Neural cell (in vitro differentiated cells): ENCODE data around the gene PRKAB1. TPM values are rescaled to one million over a fixed set of nuclear protein-coding genes. Genes with fewer than 3 reads are reported as not detected.

ENCODE experiments used
- H2AFZ ChIP-seq: fragments of 200-600, 300-800 bp; sonication (generic), shearing (Covaris generic); 2 replicates; pipeline ENCODE4 v1.6.0; 2014; ENCODE audit warnings: low read depth, mild to moderate bottlenecking, antibody characterized with exemption, low read length, moderate library complexity
- H3F3A ChIP-seq: fragments of 200-600 bp; shearing (Covaris generic); 2 replicates; pipeline ENCODE4 v1.6.1; 2016; ENCODE audit warnings: mild to moderate bottlenecking, moderate library complexity, mixed read lengths, antibody characterized with exemption, low read length; ENCODE audit not compliant: insufficient read depth, poor library complexity, severe bottlenecking
- H3K27ac ChIP-seq: fragments of 200-600, 300-800 bp; sonication (generic), shearing (Covaris generic); 2 replicates; pipeline ENCODE4 v1.5.1; 2014; ENCODE audit warnings: mild to moderate bottlenecking, low read length, moderate library complexity
- H3K27me3 ChIP-seq: fragments of 300-800, 200-600 bp; sonication (generic), shearing (Covaris generic); 2 replicates; pipeline ENCODE4 v1.6.0; 2014; ENCODE audit warnings: mild to moderate bottlenecking, low read depth, low read length, moderate library complexity; ENCODE audit not compliant: insufficient read depth
- H3K36me3 ChIP-seq: fragments of 300-800, 200-600 bp; sonication (generic), shearing (Covaris generic); 2 replicates; pipeline ENCODE4 v1.5.1; 2014; ENCODE audit warnings: mild to moderate bottlenecking, antibody characterized with exemption, low read length, moderate library complexity; ENCODE audit not compliant: insufficient read depth
- H3K4me2 ChIP-seq: fragments of 300-800, 200-600 bp; sonication (generic), shearing (Covaris generic); 2 replicates; pipeline ENCODE4 v1.6.0; 2014; ENCODE audit warnings: mild to moderate bottlenecking, low read length
- H3K4me3 ChIP-seq: fragments of 300-800, 200-600 bp; sonication (generic), shearing (Covaris generic); 2 replicates; pipeline ENCODE4 v1.5.1; 2014; ENCODE audit warnings: mild to moderate bottlenecking, low read length, moderate library complexity
- H3K79me2 ChIP-seq: fragments of 200-600 bp; shearing (Covaris generic); replicated peaks from 2 replicates; pipeline ENCODE4 v1.6.0; 2014; ENCODE audit warnings: mild to moderate bottlenecking, low read length, moderate library complexity; ENCODE audit not compliant: insufficient read depth
- H3K9ac ChIP-seq: fragments of 300-800, 200-600 bp; sonication (generic), shearing (Covaris generic); 2 replicates; pipeline ENCODE4 v1.6.1; 2016; ENCODE audit warnings: mild to moderate bottlenecking, low read length, mixed read lengths
- H3K9me2 ChIP-seq: fragments of 200-600 bp; shearing (Covaris generic); 2 replicates; pipeline ENCODE4 v1.6.1; 2016; ENCODE audit warnings: mild to moderate bottlenecking, low read length, mixed read lengths; ENCODE audit not compliant: insufficient read depth
- H3K9me3 ChIP-seq: fragments of 200-600, 300-800 bp; sonication (generic), shearing (Covaris generic); 2 replicates; pipeline ENCODE4 v1.6.1; 2016; ENCODE audit warnings: mild to moderate bottlenecking, mixed run types, low read length, moderate library complexity, mixed read lengths
- H4K20me1 ChIP-seq: fragments of 200-600 bp; shearing (Covaris generic); 2 replicates; pipeline ENCODE4 v1.6.1; 2016; ENCODE audit warnings: mild to moderate bottlenecking, mixed run types; ENCODE audit not compliant: insufficient read depth
- CTCF ChIP-seq: fragments of 450-650 bp; IDR thresholded peaks from 2 replicates; pipeline ENCODE4 v1.5.1; 2014; ENCODE audit warnings: antibody characterized with exemption, mild to moderate bottlenecking, moderate library complexity; ENCODE audit not compliant: poor library complexity, severe bottlenecking
- EP300 ChIP-seq: fragments of 450-650 bp; conservative IDR thresholded peaks from 2 replicates; pipeline ENCODE4 v1.6.1; 2014; ENCODE audit warnings: antibody characterized with exemption, mild to moderate bottlenecking, moderate library complexity; ENCODE audit not compliant: poor library complexity, severe bottlenecking
- EZH2 ChIP-seq: fragments of 200-600, 300-800 bp; shearing (Covaris generic), sonication (generic); IDR thresholded peaks from 2 replicates; pipeline ENCODE4 v1.6.1; 2014; ENCODE audit warnings: antibody characterized with exemption, low read length, borderline replicate concordance, mild to moderate bottlenecking; ENCODE audit not compliant: insufficient read depth, poor library complexity, severe bottlenecking
- MXI1 ChIP-seq: fragments of 450-650 bp; conservative IDR thresholded peaks from 2 replicates; pipeline ENCODE4 v1.6.1; 2014; ENCODE audit warnings: antibody characterized with exemption, mild to moderate bottlenecking; ENCODE audit not compliant: poor library complexity, severe bottlenecking
- POLR2AphosphoS5 ChIP-seq: IDR thresholded peaks from 2 replicates; pipeline ENCODE4 v1.6.1; 2012
- RAD21 ChIP-seq: fragments of 450-650 bp; conservative IDR thresholded peaks from 2 replicates; pipeline ENCODE4 v1.6.1; 2014; ENCODE audit warnings: antibody characterized with exemption, mild to moderate bottlenecking, moderate library complexity
- REST ChIP-seq: IDR thresholded peaks from 2 replicates; pipeline ENCODE4 v1.6.1; 2012; ENCODE audit warnings: borderline replicate concordance
- SMC3 ChIP-seq: fragments of 450-650 bp; conservative IDR thresholded peaks from 2 replicates; pipeline ENCODE4 v1.6.1; 2014; ENCODE audit warnings: antibody characterized with exemption, mild to moderate bottlenecking, moderate library complexity; ENCODE audit not compliant: poor library complexity
- TAF1 ChIP-seq: IDR thresholded peaks from 2 replicates; pipeline ENCODE4 v1.6.1; 2012; ENCODE audit warnings: low read depth
- polyA plus RNA-seq: library from polyadenylated mRNA; depleted of rRNA; stranded (reverse); fragments of >200 nt; gene quantifications from 2 replicates; pipeline ENCODE4 v1.2.3, GENCODE V29; 2014

The PRKAB1 gene
- polyA plus RNA-seq, 1 donor from 2014 or later = 38.0 TPM

GRCh38 chr12:119676573-119676972 lies 8.6 kb downstream of the PRKAB1 start:
- Histone ChIP-seq H3K79me2 (no peaks in the 10 kb centered on the region), H3K9ac (no peak overlapping the region), H4K20me1 (no peaks in the 10 kb centered on the region), H3K4me2 (no peak overlapping the region), H3K27ac (no peak overlapping the region), H3F3A (no peaks in the 10 kb centered on the region), H3K9me3 (no peaks in the 10 kb centered on the region), H3K9me2 (no peaks in the 10 kb centered on the region), H2AFZ (no peak overlapping the region), H3K27me3 (no peaks in the 10 kb centered on the region), H3K4me3 (no peak overlapping the region), H3K36me3 (peaks cover 13% of the 10 kb centered on the region)
- TF ChIP-seq REST (no peak), RAD21 (no peak), CTCF (no peak)

DNA sequence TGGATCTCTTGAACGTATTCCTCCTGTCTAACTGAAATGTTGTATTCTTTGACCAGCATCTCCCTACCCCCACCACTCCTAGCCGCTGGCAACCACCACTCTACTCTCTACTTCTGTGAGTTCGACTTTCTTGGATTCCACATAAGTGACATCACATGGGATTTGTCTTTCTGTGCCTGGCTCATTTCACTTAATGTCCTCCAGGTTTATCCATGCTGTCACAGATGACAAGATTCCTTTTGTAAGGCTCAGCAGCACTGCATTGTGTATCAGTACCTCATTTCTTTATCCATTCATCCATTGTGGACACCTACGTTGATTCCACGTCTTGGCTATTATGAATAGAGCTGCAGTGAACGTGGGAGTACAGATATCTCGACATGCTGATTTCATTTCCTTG lies 10.5 kb downstream of the PRKAB1 start:
- H3K36me3 ChIP-seq = peaks cover 13% of the 10 kb centered on the region
- H3K79me2 ChIP-seq = no peaks in the 10 kb centered on the region
- no peak overlapping the region for H3K27ac ChIP-seq
- H3K9ac ChIP-seq = no peak overlapping the region
- H3F3A ChIP-seq = no peaks in the 10 kb centered on the region
- H2AFZ ChIP-seq = no peak overlapping the region
- no peaks in the 10 kb centered on the region for H3K27me3 ChIP-seq
- no peak overlapping the region for H3K4me3 ChIP-seq
- H3K9me2 ChIP-seq = no peaks in the 10 kb centered on the region
- no peaks in the 10 kb centered on the region for H4K20me1 ChIP-seq
- TF ChIP-seq MXI1 (no peak), POLR2AphosphoS5 (no peak), CTCF (no peak), EP300 (no peak), REST (no peak), SMC3 (no peak), EZH2 (no peak), TAF1 (no peak), RAD21 (no peak)
- H3K9me3 ChIP-seq = no peaks in the 10 kb centered on the region
- no peak overlapping the region for H3K4me2 ChIP-seq
